ENCODE measurements around the gene JAG1.

Gene JAG1

DNA sequence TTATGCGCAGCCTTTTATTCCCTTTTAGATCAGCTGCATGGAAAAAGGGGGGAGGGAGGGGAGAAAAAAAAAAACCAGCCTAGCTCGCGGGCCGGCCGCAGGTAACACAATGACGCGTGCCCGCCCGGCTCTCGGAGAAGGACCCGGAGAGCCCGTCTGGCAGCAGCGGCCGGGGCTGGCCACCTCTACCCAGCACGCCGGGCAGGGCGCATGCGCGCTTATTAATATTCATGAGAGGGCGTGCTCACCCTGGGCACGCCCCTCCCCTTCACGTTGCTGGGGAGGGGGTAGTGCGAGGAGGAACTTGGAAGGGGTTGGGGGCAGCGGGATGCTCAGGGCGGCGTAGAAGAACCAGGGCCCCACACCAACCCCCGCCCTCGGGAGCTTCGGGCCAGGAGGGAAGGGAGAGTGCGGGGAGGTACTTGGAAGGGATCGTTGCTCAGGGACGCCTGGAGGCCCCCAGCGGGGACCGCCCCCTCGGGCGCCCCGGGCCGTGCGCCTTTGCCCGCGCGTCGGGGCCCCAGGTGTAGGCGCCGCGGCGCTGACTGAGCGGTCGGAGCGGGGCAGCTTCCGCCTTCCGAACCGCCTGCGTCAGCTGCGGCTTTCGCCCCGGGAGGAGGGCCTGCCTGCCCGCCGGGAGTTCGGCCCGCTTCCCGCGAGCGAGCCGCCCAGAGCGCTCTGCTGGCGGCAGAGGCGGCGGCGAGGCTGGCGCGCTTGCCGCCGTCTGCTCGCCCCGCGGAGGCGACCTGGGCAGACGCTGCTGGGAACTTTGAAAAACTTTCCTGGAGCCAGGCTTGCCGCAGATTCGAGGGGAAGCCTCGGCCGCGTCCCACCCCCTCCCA lies at the start of gene JAG1:
Gene JAG1 (minus strand): TSS at position 158 of the 842 bp plus-strand sequence. CDS start 469 bp downstream, outside the sequence.
- Histone ChIP-seq H3K36me3 (ENCODE audit: control insufficient read depth, insufficient read depth, low read length) (no peaks in the 10 kb centered on the region), H3K4me3 (ENCODE audit: low read depth, low read length) (peak within 1 kb of the TSS; percentile 78), H3K27me3 (ENCODE audit: control insufficient read depth, insufficient read depth, low read length) (peaks cover 12% of the 10 kb centered on the region; the same call in 1 of the 2 replicates), H3K9ac (ENCODE audit: low read depth, low read length) (peak within 1 kb of the TSS; percentile 85), H3K9me3 (ENCODE audit: control insufficient read depth, insufficient read depth, low read length) (no peaks in the 10 kb centered on the region), H3K4me1 (ENCODE audit: control insufficient read depth, insufficient read depth, low read length) (peaks cover 30% of the 10 kb centered on the region), H3K27ac (ENCODE audit: low read depth, low read length) (peak within 1 kb of the TSS; percentile 91)

GRCh38 chr20:10721976-10722375 lies 48.2 kb upstream of the JAG1 start:
- Histone ChIP-seq H3K9me3 (ENCODE audit: control insufficient read depth, insufficient read depth, low read length) (no peaks in the 10 kb centered on the region), H3K4me1 (ENCODE audit: control insufficient read depth, insufficient read depth, low read length) (peaks cover 11% of the 10 kb centered on the region; the same call in 1 of the 2 replicates), H3K27me3 (ENCODE audit: control insufficient read depth, insufficient read depth, low read length) (no peaks in the 10 kb centered on the region), H3K9ac (ENCODE audit: low read depth, low read length) (no peak overlapping the region), H3K36me3 (ENCODE audit: control insufficient read depth, insufficient read depth, low read length) (no peaks in the 10 kb centered on the region), H3K27ac (ENCODE audit: low read depth, low read length) (no peak overlapping the region), H3K4me3 (ENCODE audit: low read depth, low read length) (no peak overlapping the region)

GRCh38 chr20:10721137-10721896 lies 47.5 kb upstream of the JAG1 start:
- Histone ChIP-seq H3K9ac (ENCODE audit: low read depth, low read length) (no peak overlapping the region), H3K9me3 (ENCODE audit: control insufficient read depth, insufficient read depth, low read length) (no peaks in the 10 kb centered on the region), H3K4me1 (ENCODE audit: control insufficient read depth, insufficient read depth, low read length) (peaks cover 17% of the 10 kb centered on the region), H3K36me3 (ENCODE audit: control insufficient read depth, insufficient read depth, low read length) (no peaks in the 10 kb centered on the region), H3K27ac (ENCODE audit: low read depth, low read length) (no peak overlapping the region), H3K4me3 (ENCODE audit: low read depth, low read length) (no peak overlapping the region), H3K27me3 (ENCODE audit: control insufficient read depth, insufficient read depth, low read length) (no peaks in the 10 kb centered on the region)

DNA sequence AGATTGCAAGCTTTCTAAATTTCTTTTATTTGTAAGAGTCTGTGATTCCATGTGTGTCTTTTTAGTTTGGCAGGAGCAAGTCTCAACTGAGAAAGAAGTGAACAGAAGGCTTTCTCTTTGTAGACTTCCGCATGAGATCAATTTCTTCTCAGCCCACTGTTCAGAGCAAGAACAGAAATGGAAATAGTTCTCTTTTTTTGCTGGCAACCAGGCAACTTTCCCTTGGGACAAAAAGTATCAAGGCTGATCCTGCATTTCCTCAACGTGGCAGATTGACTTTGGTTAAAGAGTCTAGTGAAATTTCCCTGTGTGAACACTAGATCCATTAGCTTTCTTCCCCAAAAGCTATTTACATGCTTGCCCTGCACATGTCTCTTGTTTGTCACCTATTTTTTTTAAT lies 46.8 kb upstream of the JAG1 start:
- Histone ChIP-seq H3K27me3 (ENCODE audit: control insufficient read depth, insufficient read depth, low read length) (no peaks in the 10 kb centered on the region), H3K9me3 (ENCODE audit: control insufficient read depth, insufficient read depth, low read length) (no peaks in the 10 kb centered on the region), H3K9ac (ENCODE audit: low read depth, low read length) (no peak overlapping the region), H3K27ac (ENCODE audit: low read depth, low read length) (no peak overlapping the region), H3K4me3 (ENCODE audit: low read depth, low read length) (no peak overlapping the region), H3K36me3 (ENCODE audit: control insufficient read depth, insufficient read depth, low read length) (no peaks in the 10 kb centered on the region), H3K4me1 (ENCODE audit: control insufficient read depth, insufficient read depth, low read length) (peaks cover 21% of the 10 kb centered on the region)

DNA sequence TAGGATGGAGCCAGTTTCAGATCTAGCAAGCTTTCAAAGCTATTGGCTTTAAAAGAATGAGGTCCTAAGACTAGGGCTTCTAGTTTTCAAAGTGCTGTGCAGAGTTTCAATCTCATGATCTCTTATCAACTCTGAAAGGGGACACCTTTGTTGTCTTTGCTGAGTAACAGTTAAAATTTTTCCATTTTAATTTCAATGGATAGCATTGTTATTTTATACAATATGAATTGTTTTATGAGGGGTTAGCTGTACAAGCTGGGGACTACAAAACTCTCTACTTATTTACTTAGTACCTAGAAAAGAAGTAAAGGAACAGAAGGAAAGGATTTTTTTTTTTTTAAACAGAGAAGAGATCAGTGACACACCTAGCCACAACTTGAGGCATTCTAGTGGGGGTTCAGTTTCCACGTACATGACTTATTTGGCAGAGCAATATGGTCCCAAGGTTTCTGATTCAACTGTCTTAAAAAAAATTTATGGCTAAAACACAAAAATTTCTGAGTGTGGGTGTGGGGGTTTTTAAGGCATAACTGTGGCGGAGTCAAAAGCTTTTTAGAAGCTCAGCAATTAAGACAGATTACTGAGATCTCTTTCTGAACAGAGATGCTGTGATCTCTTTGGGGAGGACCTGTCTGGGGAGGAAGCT lies 46.1 kb upstream of the JAG1 start:
- peaks cover 24% of the 10 kb centered on the region for H3K4me1 ChIP-seq (ENCODE audit: control insufficient read depth, insufficient read depth, low read length)
- H3K4me3 ChIP-seq (ENCODE audit: low read depth, low read length): no peak overlapping the region
- H3K9ac ChIP-seq (ENCODE audit: low read depth, low read length): no peak overlapping the region
- H3K36me3 ChIP-seq (ENCODE audit: control insufficient read depth, insufficient read depth, low read length): no peaks in the 10 kb centered on the region
- no peaks in the 10 kb centered on the region for H3K27me3 ChIP-seq (ENCODE audit: control insufficient read depth, insufficient read depth, low read length)
- no peaks in the 10 kb centered on the region for H3K9me3 ChIP-seq (ENCODE audit: control insufficient read depth, insufficient read depth, low read length)
- no peak overlapping the region for H3K27ac ChIP-seq (ENCODE audit: low read depth, low read length)

DNA sequence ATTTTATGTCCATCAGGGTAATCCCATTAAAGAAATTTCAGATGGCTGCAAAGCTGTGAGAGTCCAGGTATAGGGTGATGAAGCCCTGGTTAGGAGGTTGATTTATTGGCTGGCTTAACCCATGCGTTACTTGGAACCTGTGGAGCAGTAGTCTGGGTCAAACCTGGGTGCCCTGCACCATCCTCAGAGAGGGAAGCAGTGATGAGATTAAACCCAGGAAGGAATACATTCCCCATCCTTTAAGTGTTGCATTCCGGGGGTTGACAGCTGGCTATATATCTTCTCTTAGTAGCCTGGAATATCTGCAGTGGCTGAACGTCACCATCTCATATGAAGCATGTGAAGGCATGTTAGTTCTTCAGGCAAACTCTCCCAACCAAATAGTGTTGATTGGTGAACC lies 44.9 kb upstream of the JAG1 start:
- H3K27ac ChIP-seq (ENCODE audit: low read depth, low read length): no peak overlapping the region
- no peaks in the 10 kb centered on the region for H3K27me3 ChIP-seq (ENCODE audit: control insufficient read depth, insufficient read depth, low read length)
- no peak overlapping the region for H3K9ac ChIP-seq (ENCODE audit: low read depth, low read length)
- H3K4me1 ChIP-seq (ENCODE audit: control insufficient read depth, insufficient read depth, low read length): peaks cover 30% of the 10 kb centered on the region
- H3K4me3 ChIP-seq (ENCODE audit: low read depth, low read length): no peak overlapping the region
- H3K9me3 ChIP-seq (ENCODE audit: control insufficient read depth, insufficient read depth, low read length): no peaks in the 10 kb centered on the region
- no peaks in the 10 kb centered on the region for H3K36me3 ChIP-seq (ENCODE audit: control insufficient read depth, insufficient read depth, low read length)

- Histone ChIP-seq H3K36me3 (ENCODE audit: control insufficient read depth, insufficient read depth, low read length) (no peaks in the 10 kb centered on the region), H3K9ac (ENCODE audit: low read depth, low read length) (no peak overlapping the region), H3K9me3 (ENCODE audit: control insufficient read depth, insufficient read depth, low read length) (no peaks in the 10 kb centered on the region), H3K4me1 (ENCODE audit: control insufficient read depth, insufficient read depth, low read length) (peaks cover 30% of the 10 kb centered on the region), H3K27me3 (ENCODE audit: control insufficient read depth, insufficient read depth, low read length) (no peaks in the 10 kb centered on the region), H3K27ac (ENCODE audit: low read depth, low read length) (no peak overlapping the region), H3K4me3 (ENCODE audit: low read depth, low read length) (no peak overlapping the region)
Measured at GRCh38 chr20:10716855-10717254, 43.1 kb upstream of the JAG1 start.

GRCh38 chr20:10715035-10715434 lies 41.2 kb upstream of the JAG1 start:
- H3K36me3 ChIP-seq (ENCODE audit: control insufficient read depth, insufficient read depth, low read length): no peaks in the 10 kb centered on the region
- peaks cover 30% of the 10 kb centered on the region for H3K4me1 ChIP-seq (ENCODE audit: control insufficient read depth, insufficient read depth, low read length)
- H3K9ac ChIP-seq (ENCODE audit: low read depth, low read length): no peak overlapping the region
- no peak overlapping the region for H3K27ac ChIP-seq (ENCODE audit: low read depth, low read length)
- H3K27me3 ChIP-seq (ENCODE audit: control insufficient read depth, insufficient read depth, low read length): no peaks in the 10 kb centered on the region
- H3K4me3 ChIP-seq (ENCODE audit: low read depth, low read length): no peak overlapping the region
- no peaks in the 10 kb centered on the region for H3K9me3 ChIP-seq (ENCODE audit: control insufficient read depth, insufficient read depth, low read length)

DNA sequence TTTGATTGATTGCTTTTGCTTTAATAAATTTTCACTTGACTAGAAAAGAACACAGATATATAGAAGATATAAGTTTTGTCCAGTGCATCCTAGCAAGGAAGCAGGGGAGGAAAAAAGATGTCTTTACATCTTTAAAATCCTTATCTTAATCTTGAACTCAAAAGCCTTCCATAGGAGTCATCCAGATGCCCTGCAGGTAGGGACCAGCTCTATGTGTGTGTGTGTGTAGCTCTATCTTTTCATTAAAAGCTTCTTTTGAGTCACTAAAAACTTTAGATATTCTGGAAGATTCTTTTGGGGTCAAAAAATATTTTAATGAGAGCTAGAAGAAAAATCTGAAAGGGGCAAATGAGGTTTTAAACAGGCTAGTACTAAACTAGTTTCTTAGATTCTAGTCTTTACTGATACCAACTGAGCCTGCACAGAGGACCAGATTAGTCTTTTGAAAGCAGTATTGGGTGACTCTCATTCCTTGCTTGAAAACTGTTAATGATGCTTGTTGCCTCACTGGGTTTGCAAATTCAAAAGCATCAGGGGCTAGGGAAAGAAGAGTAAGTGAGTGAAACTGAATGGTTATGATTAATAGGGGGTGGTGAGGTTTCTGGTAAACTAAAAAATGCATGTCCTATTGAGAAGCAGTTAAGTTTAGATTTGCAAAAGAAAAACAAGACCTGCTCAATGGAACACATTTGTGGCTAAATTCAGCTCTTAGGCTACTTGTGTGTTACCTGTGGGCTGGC lies 40.6 kb upstream of the JAG1 start:
- Histone ChIP-seq H3K27me3 (ENCODE audit: control insufficient read depth, insufficient read depth, low read length) (no peaks in the 10 kb centered on the region), H3K36me3 (ENCODE audit: control insufficient read depth, insufficient read depth, low read length) (no peaks in the 10 kb centered on the region), H3K9ac (ENCODE audit: low read depth, low read length) (peak overlapping the region; percentile 15; the same call in 1 of the 2 replicates), H3K4me3 (ENCODE audit: low read depth, low read length) (no peak overlapping the region), H3K27ac (ENCODE audit: low read depth, low read length) (no peak overlapping the region), H3K9me3 (ENCODE audit: control insufficient read depth, insufficient read depth, low read length) (no peaks in the 10 kb centered on the region), H3K4me1 (ENCODE audit: control insufficient read depth, insufficient read depth, low read length) (peaks cover 30% of the 10 kb centered on the region)

DNA sequence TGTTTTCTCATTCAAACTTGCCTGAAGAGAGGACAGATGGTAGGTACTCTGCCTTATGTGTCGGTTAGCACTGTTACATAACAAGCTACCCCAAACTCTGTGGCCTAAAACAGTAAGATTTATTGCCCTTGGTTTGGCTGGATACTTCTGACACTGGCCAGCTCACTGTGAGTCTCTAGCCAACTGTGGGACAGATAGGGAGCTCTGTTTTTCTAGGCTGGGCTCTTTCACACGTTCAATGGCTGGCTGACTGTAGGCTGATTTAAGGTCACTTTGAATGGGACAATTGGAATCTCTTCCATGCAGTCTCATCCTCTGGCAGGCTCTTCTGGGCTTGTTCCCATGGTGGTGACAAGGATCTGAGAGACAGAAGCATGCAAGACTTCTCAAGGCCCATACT lies 39.4 kb upstream of the JAG1 start:
- H3K36me3 ChIP-seq (ENCODE audit: control insufficient read depth, insufficient read depth, low read length): no peaks in the 10 kb centered on the region
- H3K9ac ChIP-seq (ENCODE audit: low read depth, low read length): no peak overlapping the region
- H3K4me3 ChIP-seq (ENCODE audit: low read depth, low read length): no peak overlapping the region
- H3K4me1 ChIP-seq (ENCODE audit: control insufficient read depth, insufficient read depth, low read length): peaks cover 28% of the 10 kb centered on the region
- H3K27ac ChIP-seq (ENCODE audit: low read depth, low read length): no peak overlapping the region
- H3K27me3 ChIP-seq (ENCODE audit: control insufficient read depth, insufficient read depth, low read length): no peaks in the 10 kb centered on the region
- H3K9me3 ChIP-seq (ENCODE audit: control insufficient read depth, insufficient read depth, low read length): no peaks in the 10 kb centered on the region

Measured in HUES48 (cell line).